Mucosa of rectum (tissue), 2 donors: ENCODE results near the gene KCNJ1.

ENCODE experiments used
- H3K27ac ChIP-seq, 2 donors: one replicate each; pipeline ENCODE4 v1.7.0; 2013; ENCODE audit warnings: inconsistent platforms in 2 of 2, low read depth in 2 of 2, low read length in 2 of 2
- H3K27me3 ChIP-seq, 2 donors: one replicate each; pipeline ENCODE4 v1.7.0; 2013; ENCODE audit warnings: low read length in 2 of 2; ENCODE audit not compliant: control insufficient read depth in 2 of 2, insufficient read depth in 2 of 2
- H3K36me3 ChIP-seq, 2 donors: one replicate each; pipeline ENCODE4 v1.7.0; 2013; ENCODE audit warnings: low read length in 2 of 2; ENCODE audit not compliant: control insufficient read depth in 2 of 2, insufficient read depth in 2 of 2
- H3K4me1 ChIP-seq, 2 donors: one replicate each; pipeline ENCODE4 v1.7.0; 2013; ENCODE audit warnings: low read length in 2 of 2, mild to moderate bottlenecking in 1 of 2; ENCODE audit not compliant: control insufficient read depth in 2 of 2, insufficient read depth in 2 of 2
- H3K4me3 ChIP-seq, 2 donors: one replicate each; pipeline ENCODE4 v1.7.0; 2013; ENCODE audit warnings: low read length in 2 of 2
- H3K9ac ChIP-seq, 2 donors: one replicate each; pipeline ENCODE4 v1.7.0; 2013; ENCODE audit warnings: low read length in 2 of 2, low read depth in 1 of 2, mild to moderate bottlenecking in 1 of 2
- H3K9me3 ChIP-seq, 2 donors: one replicate each; pipeline ENCODE4 v1.7.0; 2013; ENCODE audit warnings: low read length in 2 of 2; ENCODE audit not compliant: control insufficient read depth in 2 of 2
- donor health status: healthy.
- donor health status: Normal muscosa, but diverticular disease.

KCNJ1 gene

DNA sequence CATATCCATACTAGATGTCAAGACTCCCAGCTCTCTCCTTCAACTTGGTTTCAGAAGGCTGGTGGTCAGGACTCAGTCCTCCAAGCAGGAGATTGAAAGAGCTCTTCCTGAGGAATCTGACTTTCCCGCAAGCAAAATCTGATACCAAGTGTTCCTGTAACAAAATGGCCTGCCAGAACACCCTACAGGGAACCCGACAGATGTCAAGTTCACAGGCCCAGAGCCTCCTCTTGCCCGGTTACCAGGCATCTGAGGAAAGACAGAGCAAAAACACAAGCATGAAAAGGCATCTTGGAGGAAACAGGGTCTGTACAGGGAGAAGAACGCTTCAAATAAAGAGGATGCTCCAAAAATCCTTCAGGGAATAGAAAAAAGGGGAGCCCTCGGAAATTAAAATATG is 15.4 kb upstream of the KCNJ1 start:
- Histone ChIP-seq H3K36me3 (no peaks in the 10 kb centered on the region), H3K27me3 (peaks cover 4 to 5% of the 10 kb centered on the region in 2 donors), H3K4me1 (no peaks in the 10 kb centered on the region), H3K27ac (no peak overlapping the region), H3K9ac (no peak overlapping the region), H3K4me3 (no peak overlapping the region), H3K9me3 (no peaks in the 10 kb centered on the region)

DNA sequence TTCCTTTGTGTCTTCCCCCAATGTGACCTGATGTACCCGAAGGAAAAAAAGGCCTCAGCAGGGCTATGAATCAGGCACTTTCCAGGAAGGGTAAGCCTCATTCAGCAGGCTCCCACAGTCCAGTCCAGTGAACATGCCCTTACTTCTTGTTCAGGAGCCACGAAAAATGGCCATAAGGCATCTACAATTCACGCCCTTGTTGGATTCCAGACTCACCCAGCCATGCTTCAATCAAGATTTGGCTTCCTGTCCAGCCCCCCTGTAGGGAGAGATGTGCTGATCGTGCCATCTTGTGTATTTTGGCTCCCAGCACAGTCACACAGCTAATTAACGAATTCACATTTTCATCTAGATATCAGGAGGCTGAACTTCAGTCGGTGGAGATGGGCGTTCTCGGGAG is 14.1 kb upstream of the KCNJ1 start:
- Histone ChIP-seq H3K4me1 (no peaks in the 10 kb centered on the region), H3K9me3 (no peaks in the 10 kb centered on the region), H3K36me3 (no peaks in the 10 kb centered on the region), H3K27ac (no peak overlapping the region), H3K27me3 (peaks cover 4 to 5% of the 10 kb centered on the region in 2 donors), H3K9ac (no peak overlapping the region), H3K4me3 (no peak overlapping the region)

DNA sequence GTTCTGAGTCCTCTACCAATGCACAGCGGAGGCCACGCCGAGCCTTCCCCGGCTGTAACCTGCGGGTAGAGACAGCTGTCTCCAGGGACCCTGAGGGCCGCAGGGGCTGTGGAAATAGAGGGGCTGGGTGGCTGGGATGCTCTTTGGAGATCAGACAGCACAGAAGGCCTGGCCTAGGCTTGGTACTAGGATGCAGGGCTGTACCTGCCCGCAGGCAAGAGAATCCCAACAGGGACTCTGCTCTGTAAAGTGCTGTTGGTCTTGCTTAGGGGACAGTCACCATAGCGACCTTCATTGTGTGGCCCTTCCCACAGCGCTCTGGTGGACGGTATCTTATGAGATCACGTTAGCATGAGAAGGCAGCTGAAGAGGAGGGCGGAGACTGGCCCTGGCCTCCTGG is 12.7 kb upstream of the KCNJ1 start:
- Histone ChIP-seq H3K36me3 (no peaks in the 10 kb centered on the region), H3K4me1 (no peaks in the 10 kb centered on the region), H3K27ac (no peak overlapping the region), H3K9ac (no peak overlapping the region), H3K27me3 (peaks cover 4 to 5% of the 10 kb centered on the region in 2 donors), H3K4me3 (no peak overlapping the region), H3K9me3 (no peaks in the 10 kb centered on the region)

DNA sequence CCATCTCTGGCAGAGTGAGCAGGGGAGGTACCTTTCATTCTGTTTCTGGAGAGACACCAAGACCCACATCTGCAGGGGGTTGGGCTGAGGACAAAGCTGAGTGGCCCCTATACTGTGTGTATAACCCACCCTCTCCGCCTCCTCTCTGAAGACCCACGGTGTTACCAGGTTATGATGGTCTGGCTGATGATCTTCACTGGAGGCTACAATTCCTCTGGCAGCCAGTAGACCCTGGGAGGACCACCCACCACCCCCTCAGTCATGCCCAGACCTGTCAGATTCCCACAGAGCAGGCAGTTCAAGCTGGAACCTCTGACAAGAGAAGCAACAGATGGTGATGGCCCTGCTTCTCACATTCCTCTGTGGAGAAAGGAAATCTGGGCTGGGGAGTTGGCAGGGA is 11.4 kb upstream of the KCNJ1 start:
- H3K4me3 ChIP-seq = no peak overlapping the region
- peaks cover 4% of the 10 kb centered on the region in 2 donors for H3K27me3 ChIP-seq
- H3K27ac ChIP-seq = no peak overlapping the region
- no peaks in the 10 kb centered on the region for H3K9me3 ChIP-seq
- H3K4me1 ChIP-seq = no peaks in the 10 kb centered on the region
- no peak overlapping the region for H3K9ac ChIP-seq
- no peaks in the 10 kb centered on the region for H3K36me3 ChIP-seq

DNA sequence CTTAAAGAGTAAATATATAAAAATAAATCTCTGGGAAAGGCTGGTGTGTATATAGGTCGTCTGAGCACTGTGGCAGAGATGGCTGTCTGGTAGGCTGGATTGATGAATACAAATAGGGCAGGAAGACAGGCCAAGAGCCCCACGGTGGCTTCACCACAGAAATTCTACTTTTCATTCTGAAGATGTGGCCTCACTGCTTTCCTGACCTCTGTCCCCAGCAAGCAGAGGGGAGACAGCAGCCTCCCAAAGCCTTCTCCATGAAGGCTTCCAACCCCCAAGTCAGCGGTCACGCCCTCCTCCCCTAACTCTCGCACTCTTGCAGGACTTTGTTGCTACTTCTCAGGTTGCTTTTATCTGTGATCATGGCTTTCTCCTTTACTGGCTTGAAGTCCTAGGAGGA is 10.6 kb upstream of the KCNJ1 start:
- no peak overlapping the region for H3K27ac ChIP-seq
- H3K4me1 ChIP-seq = no peaks in the 10 kb centered on the region
- H3K9me3 ChIP-seq = no peaks in the 10 kb centered on the region
- H3K36me3 ChIP-seq = no peaks in the 10 kb centered on the region
- no peak overlapping the region for H3K9ac ChIP-seq
- no peak overlapping the region for H3K4me3 ChIP-seq
- H3K27me3 ChIP-seq = peaks cover 0 to 4% of the 10 kb centered on the region in 2 donors

DNA sequence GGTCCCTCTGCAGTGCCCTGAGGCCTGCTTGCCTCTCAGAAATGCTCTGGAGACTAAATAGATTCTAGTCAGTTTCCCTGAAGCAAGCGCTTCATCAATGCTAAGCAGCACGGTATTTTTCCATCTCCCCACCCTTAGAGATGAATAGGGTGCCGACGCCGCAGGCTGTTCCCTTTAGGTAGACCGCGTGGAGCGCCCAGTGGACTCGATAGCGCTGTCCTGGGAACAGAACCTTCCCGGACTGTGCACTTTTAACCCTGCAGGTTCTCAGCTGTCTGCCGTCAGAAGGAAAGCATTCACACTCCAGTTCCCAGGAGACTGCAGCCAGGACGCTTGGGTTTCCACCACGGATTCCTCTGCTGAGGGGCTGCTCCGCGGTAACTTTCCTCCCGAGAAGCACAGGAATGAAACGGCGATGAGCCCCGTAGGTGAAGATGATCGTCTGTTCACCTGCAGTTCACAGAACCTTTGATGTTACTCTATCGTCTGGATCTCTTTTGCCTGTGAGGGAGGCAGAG is 9.1 kb upstream of the KCNJ1 start:
- H3K27me3 ChIP-seq = peaks cover 0 to 4% of the 10 kb centered on the region in 2 donors
- H3K9ac ChIP-seq = no peak overlapping the region
- H3K4me3 ChIP-seq = no peak overlapping the region
- H3K9me3 ChIP-seq = no peaks in the 10 kb centered on the region
- H3K27ac ChIP-seq = no peak overlapping the region
- H3K36me3 ChIP-seq = no peaks in the 10 kb centered on the region
- H3K4me1 ChIP-seq = no peaks in the 10 kb centered on the region

DNA sequence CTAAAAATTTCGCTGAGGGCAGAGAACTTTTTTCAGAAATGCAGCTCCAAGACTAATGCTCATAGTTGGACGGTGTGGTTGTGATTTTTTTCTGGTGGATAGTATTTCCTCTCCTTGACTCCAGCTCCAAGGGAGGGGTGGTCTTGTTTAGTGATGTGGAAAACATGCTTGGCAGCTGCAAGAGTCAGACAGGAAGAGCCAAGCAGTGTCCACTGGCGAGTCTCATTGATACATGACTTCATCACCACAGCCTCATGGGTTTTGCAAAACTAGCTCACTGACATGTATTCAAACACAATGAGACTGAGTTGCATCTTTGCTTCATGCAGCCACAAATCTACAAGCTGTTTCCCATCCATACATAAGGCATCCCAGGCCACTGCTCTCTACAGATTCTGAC is 7.3 kb upstream of the KCNJ1 start:
- H3K36me3 ChIP-seq = no peaks in the 10 kb centered on the region
- H3K9me3 ChIP-seq = no peaks in the 10 kb centered on the region
- H3K4me1 ChIP-seq = no peaks in the 10 kb centered on the region
- no peak overlapping the region for H3K4me3 ChIP-seq
- H3K27ac ChIP-seq = no peak overlapping the region
- H3K9ac ChIP-seq = no peak overlapping the region
- H3K27me3 ChIP-seq = peaks cover 0 to 2% of the 10 kb centered on the region in 2 donors

DNA sequence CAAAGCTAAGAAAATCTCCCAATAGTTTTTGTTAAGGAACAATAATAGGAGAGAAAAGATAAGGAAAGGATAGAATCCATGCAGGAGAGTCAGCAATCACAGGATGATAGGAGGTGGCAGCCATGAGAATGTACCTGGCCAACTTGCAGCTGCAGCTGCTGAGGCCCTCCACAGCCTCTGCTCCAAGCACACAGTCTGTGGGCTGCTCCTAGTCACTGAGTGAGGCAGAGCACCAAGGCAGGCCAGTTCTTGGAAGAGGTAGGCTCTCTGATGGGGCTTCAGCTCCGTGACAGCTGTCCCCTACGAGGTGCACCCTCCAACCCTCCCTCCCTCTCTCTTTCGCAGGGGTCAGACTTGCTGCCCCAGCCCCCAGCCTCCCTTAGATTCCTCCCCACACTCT is 5.5 kb upstream of the KCNJ1 start:
- H3K36me3 ChIP-seq = no peaks in the 10 kb centered on the region
- H3K9me3 ChIP-seq = no peaks in the 10 kb centered on the region
- no peak overlapping the region for H3K9ac ChIP-seq
- peaks cover 0 to under 1% of the 10 kb centered on the region in 2 donors for H3K27me3 ChIP-seq
- no peak overlapping the region for H3K27ac ChIP-seq
- no peaks in the 10 kb centered on the region for H3K4me1 ChIP-seq
- no peak overlapping the region for H3K4me3 ChIP-seq

DNA sequence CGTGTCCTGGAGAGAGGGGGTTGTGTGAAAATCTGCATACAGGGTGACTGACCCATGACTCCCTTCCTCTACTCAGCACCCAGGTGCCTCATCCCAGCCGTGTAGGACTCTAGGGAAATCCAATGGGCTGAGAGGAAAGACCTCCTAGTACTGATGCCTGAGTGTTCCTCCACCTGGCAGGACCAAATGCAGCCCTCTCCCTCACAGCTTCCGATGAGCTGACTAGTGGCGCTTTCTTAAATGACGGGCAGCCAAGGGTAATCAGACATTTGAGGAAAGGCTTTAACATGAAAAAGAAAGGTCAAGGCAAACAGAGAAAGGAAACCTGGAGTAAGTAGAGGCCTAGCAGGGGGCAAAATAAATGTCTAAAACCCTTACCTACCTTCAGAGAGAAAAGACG is 5.0 kb upstream of the KCNJ1 start:
- no peaks in the 10 kb centered on the region for H3K9me3 ChIP-seq
- H3K27ac ChIP-seq = no peak overlapping the region
- no peaks in the 10 kb centered on the region for H3K4me1 ChIP-seq
- no peak overlapping the region for H3K9ac ChIP-seq
- no peaks in the 10 kb centered on the region for H3K36me3 ChIP-seq
- no peaks in the 10 kb centered on the region for H3K27me3 ChIP-seq
- H3K4me3 ChIP-seq = no peak overlapping the region

DNA sequence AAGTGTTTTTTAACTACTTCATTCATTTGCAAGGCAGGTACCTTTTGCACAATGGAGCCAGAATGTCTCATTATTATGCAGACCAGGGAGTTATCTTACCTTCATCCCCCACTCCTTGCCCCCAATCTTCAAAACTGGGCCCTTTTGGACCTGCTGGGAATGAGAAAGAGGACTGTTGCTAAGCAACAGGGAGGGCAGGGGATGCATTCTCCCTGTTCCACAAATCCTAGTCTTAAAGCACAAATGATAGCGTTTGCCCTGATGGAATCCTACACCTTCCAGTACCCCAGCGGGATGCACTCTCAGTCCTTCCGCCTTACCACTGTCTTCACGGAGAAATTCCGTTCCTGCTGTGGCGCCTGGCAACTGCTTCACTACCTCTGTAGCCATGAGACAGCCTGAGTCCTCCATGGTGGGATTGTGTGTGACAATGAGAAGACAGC is 4.1 kb upstream of the KCNJ1 start:
- H3K27ac ChIP-seq = no peak overlapping the region
- H3K9me3 ChIP-seq = no peaks in the 10 kb centered on the region
- no peaks in the 10 kb centered on the region for H3K4me1 ChIP-seq
- H3K4me3 ChIP-seq = no peak overlapping the region
- no peak overlapping the region for H3K9ac ChIP-seq
- H3K27me3 ChIP-seq = no peaks in the 10 kb centered on the region
- H3K36me3 ChIP-seq = no peaks in the 10 kb centered on the region
